Kidney (tissue), 14 donors: ENCODE data around the gene DEPDC1B. TPM values are rescaled to one million over a fixed set of nuclear protein-coding genes. Genes with fewer than 3 reads are reported as not detected.

ENCODE experiments used
- DNase-seq, 5 donors: peaks; one replicate each; pipeline ENCODE4 v3.0.0-alpha.2; 2013 to 2020
- FAIRE-seq: peaks from 2 replicates; lab custom pipeline; 2012; peaks lifted over from hg19 to GRCh38; lab: Jason Lieb, UNC
- H3K27ac ChIP-seq, 2 donors: one replicate each; pipeline ENCODE4 v1.7.0; 2013; ENCODE audit warnings: low read depth in 2 of 2, low read length in 2 of 2, inconsistent platforms in 1 of 2
- H3K27me3 ChIP-seq: one replicate; pipeline ENCODE4 v1.7.1; 2013; ENCODE audit warnings: low read length, inconsistent platforms; ENCODE audit not compliant: control insufficient read depth, insufficient read depth
- H3K36me3 ChIP-seq, 3 donors: one replicate each; pipeline versions ENCODE4 v1.7.0 to v1.7.1; 2013; ENCODE audit warnings: low read length in 3 of 3, control low read depth in 1 of 3, inconsistent platforms in 1 of 3; ENCODE audit not compliant: insufficient read depth in 3 of 3, control insufficient read depth in 2 of 3
- H3K4me1 ChIP-seq, 3 donors: one replicate each; pipeline versions ENCODE4 v1.7.0 to v1.7.1; 2013; ENCODE audit warnings: low read length in 3 of 3, inconsistent platforms in 1 of 3, low read depth in 1 of 3; ENCODE audit not compliant: control insufficient read depth in 2 of 3, insufficient read depth in 2 of 3
- H3K4me3 ChIP-seq, 3 donors: one replicate each; pipeline versions ENCODE4 v1.7.0 to v1.8.1; 2013; ENCODE audit warnings: low read length in 3 of 3, control low read depth in 1 of 3, inconsistent platforms in 1 of 3
- H3K9ac ChIP-seq, 3 donors: one replicate each; pipeline versions ENCODE4 v1.7.0 to v1.7.1; 2013; ENCODE audit warnings: low read length in 3 of 3, control low read depth in 1 of 3, inconsistent platforms in 1 of 3
- H3K9me3 ChIP-seq, 3 donors: one replicate each; pipeline versions ENCODE4 v1.7.0 to v1.7.1; 2013; ENCODE audit warnings: low read length in 3 of 3, control low read depth in 1 of 3, inconsistent platforms in 1 of 3; ENCODE audit not compliant: control insufficient read depth in 2 of 3, insufficient read depth in 1 of 3
- CTCF ChIP-seq: IDR thresholded peaks from 3 replicates; pipeline ENCODE4 v1.5.1; 2012; ENCODE audit warnings: mild to moderate bottlenecking, moderate library complexity, borderline replicate concordance; ENCODE audit not compliant: insufficient read depth; ENCODE audit errors: extremely low read depth
- intact Hi-C: fragments of 100-400 bp; cut with DNase I; formaldehyde crosslinking; loops from one replicate; pipeline ENCODE4 v1.11.1; 2022
- polyA plus RNA-seq: library from polyadenylated mRNA; stranded (reverse); fragments of 350-450 nt; fragmentation: Illumina TruSeq; extraction: RNeasy Lipid Tissue Mini Kit (QIAGEN cat#74804); gene quantifications from one replicate; pipeline ENCODE4 v1.2.3, GENCODE V29; 2014; ENCODE audit warnings: low read depth, low replicate concordance; ENCODE audit not compliant: insufficient read depth
- total RNA-seq: library from RNA; stranded (reverse); fragmentation: NEBNext Ultra II Directional; extraction: Animal tissue kit (Norgen Biotek cat#: 25700); gene quantifications from one replicate; pipeline ENCODE4 v1.2.1, GENCODE V29; 2021
- donor health status: control.
- donor health status: control.
- donor health status: control.
- donor health status: control.
- donor health status: control.
- donor health status: DM: yes; HTN: yes; CAD: no.
- donor health status: Normal renal cell carcinoma (clear cell type).

DEPDC1B gene
- total and polyA plus RNA-seq, 2 donors from 2014 or later, result 0.50 to 5.2 TPM

GRCh38 chr5:60688980-60689379 lies 11.0 kb downstream of the DEPDC1B start:
- intact Hi-C loops, result no loop called here
- no peaks in the 10 kb centered on the region for H3K27me3 ChIP-seq
- TF ChIP-seq CTCF, result no peak
- H3K9ac ChIP-seq, result no peak overlapping the region
- no peak overlapping the region for H3K4me3 ChIP-seq
- no peaks in the 10 kb centered on the region for H3K9me3 ChIP-seq
- DNase-seq (no peak), FAIRE-seq (no peak)
- no peaks in the 10 kb centered on the region for H3K4me1 ChIP-seq
- H3K36me3 ChIP-seq, result no peaks in the 10 kb centered on the region
- no peak overlapping the region for H3K27ac ChIP-seq

DNA sequence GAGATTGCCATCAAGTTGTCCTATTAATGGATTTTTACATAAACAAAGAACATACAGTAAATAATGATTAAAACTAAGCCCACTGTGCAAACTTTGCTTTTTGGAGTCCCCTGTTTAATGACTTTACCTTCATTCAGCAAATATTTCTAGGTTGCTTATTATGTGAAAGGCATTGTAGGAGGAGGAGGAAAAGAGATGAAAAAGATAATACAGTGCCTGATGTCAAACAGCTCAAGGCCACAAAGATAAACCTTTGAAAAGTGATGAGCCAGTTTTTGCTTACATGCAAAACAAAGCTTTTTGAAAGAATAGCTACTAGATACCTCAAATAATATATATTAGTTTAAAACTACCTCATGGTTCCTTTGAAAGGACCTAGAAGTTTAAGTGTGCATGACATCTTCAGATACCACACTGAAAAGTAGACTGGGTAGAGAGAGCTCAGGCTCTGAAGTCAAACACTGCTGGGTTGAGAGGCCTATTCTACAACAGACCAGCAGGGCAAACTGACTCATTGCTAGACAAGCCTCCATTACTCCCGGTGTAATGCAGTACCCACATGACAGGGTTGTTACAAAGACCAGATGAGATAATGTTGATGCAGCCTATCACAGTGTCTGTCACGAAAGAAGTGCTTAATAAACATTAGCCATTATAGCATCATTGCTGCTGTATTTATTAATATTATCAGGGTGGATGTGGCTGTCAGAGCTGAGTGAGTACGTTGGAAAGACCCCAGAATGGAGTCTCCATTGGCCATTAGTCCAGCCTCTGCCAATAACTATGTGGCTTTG lies 11.8 kb downstream of the DEPDC1B start:
- no peak for FAIRE-seq
- Histone ChIP-seq H3K9ac (no peak overlapping the region), H3K27me3 (no peaks in the 10 kb centered on the region), H3K9me3 (no peaks in the 10 kb centered on the region), H3K4me3 (no peak overlapping the region), H3K27ac (no peak overlapping the region), H3K4me1 (no peaks in the 10 kb centered on the region), H3K36me3 (no peaks in the 10 kb centered on the region)
- intact Hi-C loops, result no loop called here
- DNase-seq, result no peak
- peak; percentile 14 for TF ChIP-seq CTCF

GRCh38 chr5:60686157-60686556 lies 13.8 kb downstream of the DEPDC1B start:
- Histone ChIP-seq H3K9me3 (peaks cover 0 to 3% (median 0%) of the 10 kb centered on the region in 3 donors), H3K27ac (peak overlapping the region in 1 of 2 donors; percentile 6), H3K27me3 (no peaks in the 10 kb centered on the region), H3K4me1 (no peaks in the 10 kb centered on the region), H3K36me3 (no peaks in the 10 kb centered on the region), H3K9ac (no peak overlapping the region), H3K4me3 (no peak overlapping the region)
- FAIRE-seq (no peak), DNase-seq (no peak)
- TF ChIP-seq CTCF, result no peak
- intact Hi-C loops, result no loop called here
